HepG2 (cell line): Measurements from ENCODE around the gene DENND5B. TPM values are rescaled to one million over a fixed set of nuclear protein-coding genes. Genes with fewer than 3 reads are reported as not detected.

Experiments
- ASH2L ChIP-seq: fragments of 300-600, 200-600 bp; sonication (generic); IDR thresholded peaks from 2 replicates; pipeline ENCODE4 v1.7.0; 2017; ENCODE audit warnings: low read depth, mild to moderate bottlenecking, moderate library complexity, mixed read lengths, low read length; ENCODE audit not compliant: insufficient read length
- CBX5 ChIP-seq: sonication (generic); formaldehyde crosslinking; IDR thresholded peaks from 2 replicates; pipeline ENCODE4 v1.4.0; 2020; ENCODE audit warnings: missing genetic modification reagents, borderline replicate concordance
- EZH2 ChIP-seq: conservative IDR thresholded peaks from 2 replicates; pipeline ENCODE4 v1.6.1; 2012; ENCODE audit warnings: mild to moderate bottlenecking, low read depth, low read length, moderate library complexity
- HCFC1 ChIP-seq: fragments of 150-350 bp; IDR thresholded peaks from 2 replicates; pipeline ENCODE4 v1.6.1; 2014; ENCODE audit warnings: low read depth, low read length
- HOXA3 ChIP-seq: sonication (generic); formaldehyde crosslinking; IDR thresholded peaks from 2 replicates; pipeline ENCODE4 v1.5.0; 2020; ENCODE audit warnings: missing genetic modification reagents
- IKZF1 ChIP-seq: fragments of 450-650 bp; IDR thresholded peaks from 2 replicates; pipeline ENCODE4 v1.7.1; 2016
- NFATC3 ChIP-seq: sonication (generic); formaldehyde crosslinking; IDR thresholded peaks from 2 replicates; pipeline ENCODE4 v1.5.1; 2020; ENCODE audit warnings: mild to moderate bottlenecking, missing genetic modification reagents
- PBX2 ChIP-seq: IDR thresholded peaks from 2 replicates; pipeline ENCODE4 v1.6.1; 2016; ENCODE audit warnings: control low read depth
- POGZ ChIP-seq: sonication (generic); formaldehyde crosslinking; IDR thresholded peaks from 2 replicates; pipeline ENCODE4 v1.4.0; 2020; ENCODE audit warnings: mild to moderate bottlenecking, missing genetic modification reagents
- REXO4 ChIP-seq: sonication (generic); formaldehyde crosslinking; IDR thresholded peaks from 2 replicates; pipeline ENCODE4 v1.8.0; 2022; ENCODE audit warnings: missing genetic modification reagents, mild to moderate bottlenecking, borderline replicate concordance
- RFX3 ChIP-seq: IDR thresholded peaks from 2 replicates; pipeline ENCODE4 v1.6.1; 2016; ENCODE audit warnings: missing biosample characterization, missing genetic modification reagents
- SOX6 ChIP-seq, 2 experiments: fragments of 450-650 bp in 1 of 2; sonication (generic) in 1 of 2; formaldehyde crosslinking in 1 of 2; IDR thresholded peaks; 2 replicates each; pipeline versions ENCODE4 v1.4.0 to v1.6.1; 2017 to 2020; ENCODE audit warnings: antibody characterized with exemption in 1 of 2, mild to moderate bottlenecking in 1 of 2, missing genetic modification reagents in 1 of 2
- TAF15 ChIP-seq: fragments of 200-400 bp; formaldehyde crosslinking; IDR thresholded peaks from one replicate; pipeline ENCODE4 v1.6.1; 2018; ENCODE audit warnings: mild to moderate bottlenecking, low read depth, low read length; ENCODE audit not compliant: poor library complexity, severe bottlenecking
- TFAP4 ChIP-seq: sonication (generic); IDR thresholded peaks from 2 replicates; pipeline ENCODE4 v1.6.1; 2016; ENCODE audit warnings: low read depth, borderline replicate concordance
- TFDP1 ChIP-seq: IDR thresholded peaks from 2 replicates; pipeline ENCODE4 v1.6.1; 2016; ENCODE audit warnings: missing compliant biosample characterization, missing genetic modification reagents, borderline replicate concordance
- YEATS2 ChIP-seq: sonication (generic); formaldehyde crosslinking; IDR thresholded peaks from 2 replicates; pipeline ENCODE4 v1.4.0; 2020; ENCODE audit warnings: missing genetic modification reagents, borderline replicate concordance
- ZNF296 ChIP-seq: sonication (generic); formaldehyde crosslinking; conservative IDR thresholded peaks from 2 replicates; pipeline ENCODE4 v1.5.0; 2020; ENCODE audit warnings: mild to moderate bottlenecking, missing genetic modification reagents
- ZNF318 ChIP-seq: sonication (generic); formaldehyde crosslinking; IDR thresholded peaks from 2 replicates; pipeline ENCODE4 v1.4.0; 2020; ENCODE audit warnings: mild to moderate bottlenecking, missing genetic modification reagents
- ZNF446 ChIP-seq: sonication (generic); formaldehyde crosslinking; IDR thresholded peaks from 2 replicates; pipeline ENCODE4 v1.5.0; 2020; ENCODE audit warnings: mild to moderate bottlenecking, missing genetic modification reagents
- ZNF567 ChIP-seq: sonication (generic); formaldehyde crosslinking; IDR thresholded peaks from 2 replicates; pipeline ENCODE4 v1.8.1; 2023; ENCODE audit warnings: mild to moderate bottlenecking, missing genetic modification reagents, borderline replicate concordance
- polyA plus RNA-seq, 8 experiments: library from polyadenylated mRNA; depleted of rRNA in 3 of 8; stranded (reverse) in 7 of 8; unstranded in 1 of 8; fragments of >200 nt; fragmentation: Illumina TruSeq in 4 of 8; extraction: Trizol in 4 of 8; gene quantifications; 2 replicates each; pipeline versions ENCODE4 v1.2.1 to v1.2.3, GENCODE V29; 2011 to 2016; ENCODE audit warnings: low read depth in 4 of 8, missing spikeins in 1 of 8, mixed read lengths in 1 of 8; ENCODE audit not compliant: insufficient read depth in 1 of 8
- total RNA-seq, 5 experiments: library from RNA; depleted of rRNA; stranded (reverse); fragments of >200 nt; fragmentation: Illumina TruSeq; extraction: Trizol; gene quantifications; 2 replicates each; pipeline ENCODE4 v1.2.3, GENCODE V29; 2016; ENCODE audit warnings: low read depth in 1 of 5

Gene DENND5B
- total and polyA plus RNA-seq, 2 of the 13 experiments (the other 11 are each of a cell fraction or from before 2014, with no cell fraction given) = 14.7 to 18.7 TPM

- TF ChIP-seq CBX5 (CRISPR knock-in tag) (no peak), YEATS2 (no peak), POGZ (no peak), ZNF318 (CRISPR knock-in tag) (0 out of 2 replicates have a peak, but pooled peaks have one; percentile 29), REXO4 (CRISPR knock-in tag) (no peak), TFDP1 (no peak), ASH2L (peak; percentile 46), HOXA3 (no peak), PBX2 (CRISPR knock-in tag) (no peak), RFX3 (CRISPR knock-in tag) (no peak), NFATC3 (no peak), HCFC1 (no peak), TFAP4 (no peak), EZH2 (no peak), TAF15 (no peak), ZNF446 (no peak), ZNF296 (no peak), SOX6 (IDR thresholded peaks at IDR 0.05) (no peak), SOX6 (CRISPR knock-in tag; IDR thresholded peaks at IDR 0.05) (no peak), ZNF567 (CRISPR knock-in tag) (0 out of 2 replicates have a peak, but pooled peaks have one; percentile 72), IKZF1 (no peak)
Observed at GRCh38 chr12:31591380-31591901, 505 bp upstream of the DENND5B start (continued).
